DND-41 (cell line): ENCODE results near the gene BTBD2.

ENCODE experiments used
- CTCF ChIP-seq: IDR thresholded peaks from 2 replicates; pipeline ENCODE4 v1.5.1; 2012; ENCODE audit warnings: borderline replicate concordance, low read length, moderate library complexity, mild to moderate bottlenecking; ENCODE audit not compliant: poor library complexity, severe bottlenecking; ENCODE audit errors: extremely low read depth
- EZH2 ChIP-seq: IDR thresholded peaks from 3 replicates; pipeline ENCODE4 v1.6.1; 2012; ENCODE audit warnings: borderline replicate concordance, low read depth, mild to moderate bottlenecking, moderate library complexity, low read length, inconsistent platforms; ENCODE audit not compliant: severe bottlenecking

DNA sequence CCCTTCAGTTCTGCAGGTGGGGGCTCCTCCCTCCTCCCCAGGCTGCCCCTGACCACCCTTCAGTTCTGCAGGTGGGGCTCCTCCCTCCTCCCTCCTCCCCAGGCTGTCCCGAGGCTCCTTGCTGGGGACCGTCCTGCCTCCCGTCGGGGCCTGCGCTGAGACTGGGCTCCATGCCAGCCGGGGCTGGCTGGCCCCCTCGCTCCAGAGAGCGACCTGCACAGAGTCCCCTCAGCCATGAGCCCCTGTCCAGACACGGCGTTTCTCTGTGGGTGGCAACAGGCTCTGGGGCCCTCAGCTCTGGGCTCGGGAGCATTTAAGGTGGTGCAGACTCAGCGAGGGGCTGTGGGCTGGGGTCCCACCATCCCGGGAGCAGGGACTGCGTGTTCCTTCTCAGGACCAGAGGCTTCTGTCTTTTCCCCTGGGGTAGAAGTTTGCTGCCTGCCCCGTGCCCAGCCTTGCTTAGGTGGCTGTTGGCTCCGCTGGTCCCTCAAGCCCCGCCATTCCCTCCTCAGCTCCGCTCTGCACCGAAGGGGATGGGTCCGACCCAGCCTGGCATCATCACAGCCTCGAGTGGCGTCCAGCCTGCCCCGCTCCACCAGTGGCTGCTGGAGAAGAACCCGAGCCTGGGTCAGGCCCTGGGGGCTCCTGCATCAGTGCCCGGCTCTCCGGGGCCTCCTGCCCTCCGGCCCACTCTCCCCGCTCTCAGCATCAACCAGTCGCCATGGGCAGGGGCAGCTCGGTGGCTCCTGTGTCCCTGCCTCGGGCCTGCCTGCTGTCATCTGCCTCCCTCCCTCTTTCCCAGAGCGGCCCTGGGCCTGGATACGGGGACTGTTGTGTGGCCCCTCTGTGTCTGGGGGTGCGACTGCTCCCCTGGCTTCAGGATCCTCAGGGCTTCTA is 47.0 kb downstream of the BTBD2 start:
- no peak for TF ChIP-seq CTCF
- TF ChIP-seq EZH2, result no peak
